Measurements from ENCODE around the gene OCLN.
"Not testable (repeated sequence)": the region's sequence is repeated elsewhere in the genome, so short reads cannot be mapped to it uniquely, and the experiment has no call there.

Gene OCLN

DNA sequence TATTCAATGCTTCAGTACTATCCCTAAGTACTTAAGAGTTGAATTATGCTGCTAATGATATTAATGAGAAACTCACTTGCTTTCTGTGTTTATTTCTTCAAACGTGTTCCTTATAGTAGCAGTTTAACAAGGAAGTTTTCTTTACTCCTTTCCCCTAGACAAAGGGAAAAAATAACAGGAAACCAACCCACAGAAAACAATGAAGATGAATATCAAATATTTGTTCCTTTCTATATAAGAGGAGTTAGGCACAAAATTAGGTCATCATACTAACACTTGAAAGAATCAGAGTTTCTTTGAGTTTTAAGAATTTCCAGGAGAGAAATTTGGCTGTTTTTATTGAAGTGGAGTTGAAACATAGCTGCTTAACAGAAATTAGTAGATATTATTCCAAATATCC lies 15.4 kb upstream of the OCLN start:
- no peak overlapping the region for H3K4me3 ChIP-seq (ENCODE audit: low read length)
- TF ChIP-seq ZNF274 (IDR thresholded peaks at IDR 0.05; ENCODE audit: low read depth, low read length) = no peak

DNA sequence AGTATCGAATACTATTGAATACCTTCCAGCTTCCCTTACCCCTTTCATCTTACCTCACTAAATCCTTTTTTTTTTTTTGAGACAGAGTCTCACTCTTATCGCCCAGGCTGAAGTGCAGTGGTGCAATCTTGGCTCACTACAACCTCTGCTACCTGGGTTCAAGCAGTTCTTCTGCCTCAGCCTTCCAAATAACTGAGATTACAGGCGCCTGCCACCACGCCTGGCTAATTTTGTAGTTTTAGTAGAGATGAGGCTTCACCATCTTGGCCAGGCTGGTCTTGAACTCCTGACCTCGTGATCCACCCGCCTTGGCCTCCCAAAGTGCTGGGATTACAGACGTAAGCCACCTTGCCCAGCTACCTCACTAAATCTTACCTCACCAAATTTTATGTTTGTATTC lies 14.3 kb upstream of the OCLN start:
- H3K4me3 ChIP-seq (ENCODE audit: low read length) = not testable (repeated sequence)

DNA sequence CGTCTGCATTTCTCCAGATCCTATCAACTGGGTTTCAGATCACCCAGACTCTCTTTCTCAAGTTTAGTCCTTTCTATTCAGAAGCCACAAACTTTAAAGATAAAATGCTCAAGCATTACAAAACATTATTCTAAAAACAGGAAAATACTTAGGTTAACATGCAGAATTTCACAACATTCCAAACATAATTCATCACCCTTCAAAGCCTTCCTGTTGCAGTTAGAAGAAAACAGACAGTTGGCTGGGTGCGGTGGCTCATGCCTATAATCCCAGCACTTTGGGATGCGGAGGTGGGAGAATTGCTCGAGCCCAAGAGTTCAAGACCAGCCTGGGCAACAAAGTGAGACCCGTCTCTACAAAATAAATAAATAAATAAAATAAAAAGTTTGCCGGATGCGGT lies 7.7 kb upstream of the OCLN start:
- H3K4me3 ChIP-seq (ENCODE audit: low read length) = no peak overlapping the region
- no peak for TF ChIP-seq ZNF274 (IDR thresholded peaks at IDR 0.05; ENCODE audit: low read depth, low read length)

DNA sequence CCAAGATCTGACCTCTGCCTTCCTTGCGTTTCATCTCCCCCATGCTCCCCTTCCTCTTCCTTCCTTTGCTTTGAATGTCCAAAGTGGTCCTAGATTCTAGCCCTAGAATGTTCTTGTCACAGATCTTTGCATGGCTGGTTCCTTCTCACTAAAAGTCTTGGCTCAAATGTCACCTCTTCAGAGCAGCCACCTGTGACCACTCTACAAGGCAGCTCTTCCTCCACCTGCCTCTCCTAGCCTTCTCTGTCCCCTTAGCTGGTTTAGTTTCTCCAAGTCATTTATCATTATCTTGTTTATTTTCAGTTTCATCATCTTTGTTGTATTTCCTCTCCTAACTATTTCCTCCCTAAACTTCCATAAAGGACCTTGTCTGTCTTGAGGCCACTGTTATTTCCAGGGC lies 7.1 kb upstream of the OCLN start:
- no peak for TF ChIP-seq ZNF274 (IDR thresholded peaks at IDR 0.05; ENCODE audit: low read depth, low read length)
- H3K4me3 ChIP-seq (ENCODE audit: low read length) = no peak overlapping the region

DNA sequence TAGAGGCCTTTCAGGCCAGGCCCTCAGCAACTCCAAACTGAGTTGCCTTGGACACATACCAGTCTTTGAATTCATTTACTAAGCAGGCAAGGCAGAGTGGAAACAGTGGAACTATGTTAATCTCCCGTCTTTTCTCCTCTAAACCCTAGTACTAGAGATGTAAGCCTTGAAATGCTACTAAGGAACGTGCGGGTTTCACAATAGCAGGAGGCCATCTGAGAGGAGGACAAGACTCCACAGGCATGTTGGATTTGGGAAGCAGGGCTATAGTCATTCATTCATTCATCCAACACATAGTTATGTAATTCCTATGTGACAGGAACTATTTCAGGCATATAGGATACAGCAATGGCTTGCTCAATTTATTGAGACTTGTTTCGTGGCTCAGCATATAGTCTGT lies 3.3 kb upstream of the OCLN start:
- no peak overlapping the region for H3K4me3 ChIP-seq (ENCODE audit: low read length)
- TF ChIP-seq ZNF274 (IDR thresholded peaks at IDR 0.05; ENCODE audit: low read depth, low read length) = no peak

DNA sequence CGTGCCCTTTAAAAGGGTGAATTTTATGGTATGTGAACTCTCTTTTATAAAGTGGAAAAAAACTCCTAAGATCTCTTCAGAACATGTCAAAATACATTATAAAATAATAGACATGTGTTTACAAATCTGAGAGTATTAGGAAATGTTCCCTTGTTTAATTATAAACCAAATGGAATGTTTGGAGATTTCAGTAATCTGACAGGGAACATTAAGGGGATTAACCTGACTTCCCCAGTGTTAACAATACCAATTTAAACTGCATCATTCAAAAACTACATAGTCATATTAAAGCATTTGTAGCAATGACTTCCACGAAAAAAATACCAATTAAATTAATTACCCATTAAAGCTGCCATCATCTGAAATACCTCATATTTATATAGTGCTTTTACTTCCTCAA lies 1.6 kb upstream of the OCLN start:
- H3K4me3 ChIP-seq (ENCODE audit: low read length) = no peak overlapping the region
- no peak for TF ChIP-seq ZNF274 (IDR thresholded peaks at IDR 0.05; ENCODE audit: low read depth, low read length)

DNA sequence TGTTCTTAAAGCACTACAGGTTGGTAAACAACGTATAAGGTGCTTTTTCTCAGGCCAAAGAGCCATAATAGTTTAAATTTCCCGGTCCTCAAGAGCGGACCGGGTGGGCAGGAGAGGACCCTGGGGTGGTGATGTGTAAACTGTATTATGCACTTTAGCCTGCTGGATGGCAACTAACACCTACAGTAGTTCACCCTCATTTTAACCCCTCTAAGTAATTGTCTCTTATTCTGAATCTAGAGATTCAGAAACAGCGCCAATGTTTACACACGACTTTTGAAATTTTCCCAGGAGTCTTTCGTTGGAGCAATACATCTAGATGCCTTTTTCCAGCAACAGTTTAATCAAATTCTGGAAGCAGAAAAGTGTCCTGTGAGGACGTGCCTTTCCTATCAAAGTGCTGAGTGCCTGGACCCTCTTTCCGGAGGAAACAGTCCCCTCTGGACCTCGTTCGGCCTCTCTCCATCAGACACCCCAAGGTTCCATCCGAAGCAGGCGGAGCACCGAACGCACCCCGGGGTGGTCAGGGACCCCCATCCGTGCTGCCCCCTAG lies 676 bp upstream of the OCLN start:
- TF ChIP-seq ZNF274 (IDR thresholded peaks at IDR 0.05; ENCODE audit: low read depth, low read length) = no peak
- peak overlapping the region; percentile 64; the same call in 1 of the 2 replicates for H3K4me3 ChIP-seq (ENCODE audit: low read length)

DNA sequence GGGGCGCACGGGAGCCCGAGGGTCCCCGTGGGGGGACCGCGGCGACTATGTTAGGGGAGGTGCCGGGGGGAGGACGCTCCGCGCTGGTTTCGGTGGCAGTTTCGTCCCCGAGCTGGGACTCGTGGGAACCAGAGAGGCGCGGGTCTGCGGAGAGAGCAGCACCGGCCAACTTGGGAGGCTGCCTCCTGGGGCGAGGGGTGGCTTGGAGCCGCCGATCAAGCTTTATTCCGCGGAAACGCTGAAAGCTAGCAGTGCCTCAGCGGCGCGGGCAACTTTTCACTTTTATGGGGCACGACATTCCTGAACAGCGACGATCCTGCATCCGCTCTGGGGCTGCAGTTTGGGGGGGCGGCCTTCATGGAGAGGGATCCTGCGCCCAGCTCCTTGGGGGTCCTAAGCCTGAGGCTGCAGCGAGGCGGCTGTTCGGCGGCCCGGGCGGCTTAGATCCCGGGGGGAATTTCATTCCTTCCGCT lies 369 bp downstream of the OCLN start:
- no peak for TF ChIP-seq ZNF274 (IDR thresholded peaks at IDR 0.05; ENCODE audit: low read depth, low read length)
- H3K4me3 ChIP-seq (ENCODE audit: low read length) = peak overlapping the region; percentile 64

DNA sequence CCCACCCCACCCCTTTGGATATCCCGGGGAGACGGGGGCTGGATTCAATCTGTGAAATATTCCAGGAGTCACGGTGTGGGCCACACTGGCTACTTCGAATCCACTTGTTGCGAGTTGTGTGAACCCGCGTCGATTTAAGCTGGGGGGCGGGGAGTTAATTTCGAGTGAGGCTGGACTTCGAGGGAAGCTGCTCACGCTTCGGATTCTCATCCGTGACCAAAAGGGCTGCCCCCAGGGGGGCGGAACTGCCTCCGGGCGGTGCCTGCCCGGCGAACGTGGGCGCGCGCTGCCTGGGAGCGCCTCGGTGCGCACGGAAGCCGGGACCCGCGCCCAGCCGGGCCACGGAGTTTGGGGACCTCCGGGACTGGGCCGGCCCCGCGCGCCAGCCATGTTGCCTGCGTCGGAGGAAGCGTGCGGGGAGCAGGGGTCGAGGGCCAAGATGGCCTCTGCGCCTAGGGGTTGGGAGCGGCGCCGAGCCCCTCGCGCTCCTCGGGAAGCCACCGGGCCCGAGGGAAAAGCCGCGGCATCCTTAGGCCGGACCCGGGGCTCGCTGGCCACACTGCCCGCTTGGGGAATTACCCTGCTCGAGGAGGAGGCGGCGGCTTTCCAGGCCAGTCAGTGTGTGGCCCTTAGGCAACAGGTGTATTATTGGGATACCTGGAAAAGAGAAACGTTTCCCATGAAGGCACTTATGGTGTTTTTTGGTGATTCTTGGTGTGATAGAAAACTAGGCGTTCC lies 975 bp downstream of the OCLN start:
- peak overlapping the region; percentile 64 for H3K4me3 ChIP-seq (ENCODE audit: low read length)
- TF ChIP-seq ZNF274 (IDR thresholded peaks at IDR 0.05; ENCODE audit: low read depth, low read length) = no peak

DNA sequence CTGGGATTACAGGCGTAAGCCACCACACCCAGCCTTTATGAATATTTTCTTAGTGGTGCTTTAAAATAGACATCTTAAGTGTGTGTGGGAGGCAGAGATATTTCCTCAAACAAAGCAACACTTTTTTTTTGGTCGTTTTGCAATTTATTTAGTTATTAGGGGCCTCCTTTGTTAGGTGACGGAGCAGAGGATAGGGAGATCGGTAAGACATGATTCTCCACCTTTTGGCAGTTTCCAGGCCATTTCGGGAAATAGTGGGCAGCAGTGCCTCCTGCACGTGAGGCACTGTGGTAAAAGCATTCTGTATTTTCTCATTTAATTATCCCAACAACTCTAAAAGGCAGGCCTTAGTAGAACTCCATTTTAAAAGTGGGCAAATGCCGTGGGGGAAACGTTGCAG lies 1.9 kb downstream of the OCLN start:
- peak overlapping the region; percentile 64; the same call in 1 of the 2 replicates for H3K4me3 ChIP-seq (ENCODE audit: low read length)
- TF ChIP-seq ZNF274 (IDR thresholded peaks at IDR 0.05; ENCODE audit: low read depth, low read length) = no peak

DNA sequence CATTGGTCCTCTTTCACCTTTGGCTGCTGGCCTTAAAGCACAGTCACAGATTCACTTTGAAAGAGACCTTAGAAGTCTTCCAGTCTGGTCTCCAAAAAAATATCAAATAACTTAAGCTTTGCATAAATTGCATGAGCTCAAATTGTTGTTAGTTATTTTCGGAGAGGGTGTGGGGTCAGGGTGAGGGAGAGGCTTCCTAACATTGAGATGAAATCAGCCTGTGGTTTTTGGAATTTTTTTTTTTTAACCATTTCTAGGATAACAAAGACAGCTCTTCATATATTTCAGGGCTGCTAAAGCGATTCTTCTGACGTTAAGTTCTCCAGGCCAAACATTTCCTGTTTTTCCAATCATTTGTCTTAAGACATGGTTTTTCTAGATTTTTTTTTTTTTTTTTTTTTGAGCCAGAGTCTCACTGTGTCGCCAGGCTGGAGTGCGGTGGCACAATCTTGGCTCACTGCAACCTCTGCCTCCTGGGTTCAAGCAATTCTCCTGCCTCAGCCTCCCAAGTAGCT lies 4.5 kb downstream of the OCLN start:
- H3K4me3 ChIP-seq (ENCODE audit: low read length) = no peak overlapping the region
- no peak for TF ChIP-seq ZNF274 (IDR thresholded peaks at IDR 0.05; ENCODE audit: low read depth, low read length)

DNA sequence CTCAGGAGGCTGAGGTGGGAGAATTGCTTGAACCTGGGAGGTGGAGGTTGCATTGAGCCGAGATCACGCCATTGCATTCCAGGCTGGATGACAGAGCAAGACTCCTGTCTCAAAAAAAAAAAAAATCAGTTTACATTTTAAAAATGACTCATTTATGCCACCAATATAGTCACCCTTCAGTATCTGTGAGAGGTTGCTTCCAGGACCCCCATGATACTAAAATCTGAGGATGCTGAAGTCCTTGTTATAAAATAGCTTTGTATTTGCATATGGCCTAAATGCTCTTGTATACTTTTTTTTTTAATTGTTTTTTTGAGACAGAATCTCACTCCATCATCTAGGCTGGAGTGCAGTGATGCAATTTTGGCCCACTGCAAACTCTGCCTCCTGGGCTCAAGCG lies 5.8 kb downstream of the OCLN start:
- TF ChIP-seq ZNF274 (IDR thresholded peaks at IDR 0.05; ENCODE audit: low read depth, low read length) = no peak
- no peak overlapping the region for H3K4me3 ChIP-seq (ENCODE audit: low read length)

DNA sequence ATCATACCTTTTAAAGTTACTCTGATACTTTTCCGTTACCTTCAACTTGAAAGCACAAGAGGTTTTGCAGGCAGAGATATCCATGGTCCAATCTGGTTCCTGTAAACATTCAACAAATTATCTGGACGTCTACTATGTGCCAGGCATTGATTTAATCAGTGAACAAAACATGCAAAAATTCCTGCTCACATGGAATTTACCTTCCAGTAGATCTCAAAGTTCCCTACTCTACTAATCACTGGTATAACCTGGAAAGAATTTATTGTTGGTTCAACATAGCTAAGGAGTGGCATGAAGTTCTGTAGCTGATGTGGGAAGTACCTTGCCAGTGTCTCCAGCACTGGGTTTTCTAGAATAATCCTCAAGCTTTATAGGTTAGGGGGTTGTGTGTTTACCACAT lies 9.8 kb downstream of the OCLN start:
- no peak overlapping the region for H3K4me3 ChIP-seq (ENCODE audit: low read length)

DNA sequence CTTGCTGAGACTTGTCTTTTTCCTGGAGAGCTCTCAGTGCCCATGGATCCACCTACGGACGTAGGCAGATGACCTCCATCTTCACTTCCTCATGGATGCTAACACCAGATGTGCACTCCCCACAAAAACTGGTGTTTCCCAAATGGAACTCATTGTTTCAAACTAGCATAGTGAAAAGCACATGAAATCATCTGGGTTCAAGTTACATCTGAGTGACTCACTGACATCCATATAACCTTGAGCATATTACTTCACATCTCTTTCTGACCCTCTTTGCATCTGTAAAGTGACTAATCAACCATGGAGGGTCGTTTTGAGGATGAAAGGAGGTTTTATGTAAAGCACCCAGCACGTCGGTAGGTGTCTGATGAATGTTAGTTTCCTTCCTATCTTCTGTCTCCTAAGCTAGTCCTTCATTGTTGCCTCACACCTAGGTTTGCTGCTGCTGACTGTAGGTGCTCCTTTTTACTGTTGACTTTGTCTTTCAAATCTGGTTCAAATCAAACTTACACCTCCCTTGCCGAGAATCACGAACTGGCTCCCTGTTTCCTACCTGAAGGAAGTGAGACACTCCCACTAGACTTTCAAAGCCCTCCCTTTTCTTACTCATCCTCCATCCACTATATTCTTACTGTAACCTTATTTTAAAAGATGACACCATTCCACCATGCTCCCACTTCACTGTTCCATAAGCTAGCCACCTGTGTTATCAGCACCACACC lies 10.3 kb downstream of the OCLN start:
- no peak overlapping the region for H3K4me3 ChIP-seq (ENCODE audit: low read length)
- TF ChIP-seq ZNF274 (IDR thresholded peaks at IDR 0.05; ENCODE audit: low read depth, low read length) = no peak

More for the DNA sequence above, 9.8 kb downstream of the OCLN start:
- TF ChIP-seq ZNF274 (IDR thresholded peaks at IDR 0.05; ENCODE audit: low read depth, low read length) = no peak

DNA sequence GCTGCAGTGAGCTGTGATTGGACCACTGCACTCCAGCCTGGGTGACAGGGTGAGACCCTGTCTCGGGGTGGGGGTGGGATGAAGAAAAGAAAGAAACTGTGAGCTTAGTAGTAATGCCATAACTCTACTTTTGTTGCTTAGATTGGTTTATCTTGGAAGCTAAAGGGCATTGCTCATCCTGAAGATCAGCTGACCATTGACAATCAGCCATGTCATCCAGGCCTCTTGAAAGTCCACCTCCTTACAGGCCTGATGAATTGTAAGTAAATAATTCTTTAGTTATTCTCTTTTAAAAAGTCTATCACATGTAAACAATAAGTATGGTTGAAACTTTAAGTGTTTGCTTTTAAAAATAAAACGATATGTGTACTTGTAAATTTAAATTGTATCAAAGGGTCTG lies 11.4 kb downstream of the OCLN start:
- H3K4me3 ChIP-seq (ENCODE audit: low read length) = no peak overlapping the region
- TF ChIP-seq ZNF274 (IDR thresholded peaks at IDR 0.05; ENCODE audit: low read depth, low read length) = no peak
